ENCODE results near the gene HGS. TPM values are rescaled to one million over a fixed set of nuclear protein-coding genes. Genes with fewer than 3 reads are reported as not detected.

The HGS gene
- total and polyA plus RNA-seq, 2 of the 13 experiments (the other 11 are each of a cell fraction or from before 2014, with no cell fraction given), result 73.3 to 78.1 TPM

DNA sequence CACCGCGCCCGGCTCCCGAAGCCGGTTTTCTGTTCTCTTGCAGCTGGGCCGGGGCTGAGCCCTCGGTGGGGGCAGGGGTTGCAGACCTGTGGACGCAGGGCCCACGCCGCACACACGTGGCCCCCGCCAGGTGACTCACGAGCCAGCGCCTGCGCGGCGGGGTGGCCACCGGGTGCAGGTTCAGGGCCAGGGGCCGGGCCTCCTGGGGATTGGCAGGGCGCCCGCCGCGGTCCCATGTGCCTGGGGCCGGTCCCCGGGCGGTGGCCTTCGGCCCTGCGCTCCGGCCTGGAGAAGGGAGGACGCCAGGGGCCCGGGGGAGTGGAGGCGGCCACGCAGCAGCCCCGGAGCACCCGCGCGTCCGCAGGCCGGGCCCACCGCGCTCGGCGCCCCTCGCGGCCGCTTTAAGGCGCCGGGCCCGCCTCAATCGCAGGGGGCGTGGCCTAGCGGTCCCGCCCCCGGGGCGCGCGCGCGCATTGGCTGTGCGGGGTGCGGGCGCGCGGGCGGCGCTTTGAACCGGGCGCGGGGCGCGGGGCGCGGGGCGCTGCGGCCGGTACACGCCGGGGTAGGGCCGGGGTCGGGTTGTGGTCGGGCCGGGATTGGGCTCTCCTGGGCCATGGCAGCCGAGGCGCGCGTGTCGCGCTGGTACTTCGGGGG, 28.1 kb downstream of the HGS start, which contains the start of gene SLC25A10 (continued):
- TF ChIP-seq NRL (CRISPR knock-in tag; IDR thresholded peaks at IDR 0.05; ENCODE audit: borderline replicate concordance) (peak; percentile 96), NFKB2 (CRISPR knock-in tag; IDR thresholded peaks at IDR 0.05; ENCODE audit: borderline replicate concordance) (peak; percentile 100), ZNF430 (CRISPR knock-in tag; IDR thresholded peaks at IDR 0.05) (peak; percentile 99), ZNF619 (CRISPR knock-in tag; IDR thresholded peaks at IDR 0.05) (peak; percentile 88; the same call in 1 of the 2 replicates), ZNF296 (CRISPR knock-in tag; conservative IDR thresholded peaks at IDR 0.05) (peak; percentile 95), AHR (CRISPR knock-in tag; IDR thresholded peaks at IDR 0.05) (peak; percentile 99; the same call in 1 of the 2 replicates), KDM5A (IDR thresholded peaks at IDR 0.05; ENCODE audit: borderline replicate concordance, low read length) (no peak; the same call in none of the 2 replicates), MZF1 (CRISPR knock-in tag; IDR thresholded peaks at IDR 0.05; ENCODE audit: borderline replicate concordance) (peak; percentile 94; the same call in 1 of the 2 replicates), ZBTB20 (CRISPR knock-in tag; IDR thresholded peaks at IDR 0.05; ENCODE audit: borderline replicate concordance, low read depth) (peak; percentile 95), CENPT (CRISPR knock-in tag; IDR thresholded peaks at IDR 0.05; ENCODE audit: low read depth) (peak; percentile 98), ETV5 (CRISPR knock-in tag; IDR thresholded peaks at IDR 0.05; ENCODE audit: borderline replicate concordance) (peak; percentile 73), CENPX (CRISPR knock-in tag; IDR thresholded peaks at IDR 0.05) (no peak), ZNF382 (CRISPR knock-in tag; IDR thresholded peaks at IDR 0.05; ENCODE audit: borderline replicate concordance) (no peak), FUBP1 (CRISPR knock-in tag; IDR thresholded peaks at IDR 0.05; ENCODE audit: borderline replicate concordance) (no peak), ZSCAN31 (CRISPR knock-in tag; IDR thresholded peaks at IDR 0.05; ENCODE audit: low read depth) (peak; percentile 100), MIER3 (CRISPR knock-in tag; IDR thresholded peaks at IDR 0.05; ENCODE audit: borderline replicate concordance) (peak; percentile 98), ZNF451 (CRISPR knock-in tag; IDR thresholded peaks at IDR 0.05) (peak; percentile 98)
- TF ChIP-seq, protein P1, sequence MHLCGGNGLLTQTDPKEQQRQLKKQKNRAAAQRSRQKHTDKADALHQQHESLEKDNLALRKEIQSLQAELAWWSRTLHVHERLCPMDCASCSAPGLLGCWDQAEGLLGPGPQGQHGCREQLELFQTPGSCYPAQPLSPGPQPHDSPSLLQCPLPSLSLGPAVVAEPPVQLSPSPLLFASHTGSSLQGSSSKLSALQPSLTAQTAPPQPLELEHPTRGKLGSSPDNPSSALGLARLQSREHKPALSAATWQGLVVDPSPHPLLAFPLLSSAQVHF (CRISPR knock-in tag; IDR thresholded peaks at IDR 0.05), result peak; percentile 98
- TF ChIP-seq, protein P2, sequence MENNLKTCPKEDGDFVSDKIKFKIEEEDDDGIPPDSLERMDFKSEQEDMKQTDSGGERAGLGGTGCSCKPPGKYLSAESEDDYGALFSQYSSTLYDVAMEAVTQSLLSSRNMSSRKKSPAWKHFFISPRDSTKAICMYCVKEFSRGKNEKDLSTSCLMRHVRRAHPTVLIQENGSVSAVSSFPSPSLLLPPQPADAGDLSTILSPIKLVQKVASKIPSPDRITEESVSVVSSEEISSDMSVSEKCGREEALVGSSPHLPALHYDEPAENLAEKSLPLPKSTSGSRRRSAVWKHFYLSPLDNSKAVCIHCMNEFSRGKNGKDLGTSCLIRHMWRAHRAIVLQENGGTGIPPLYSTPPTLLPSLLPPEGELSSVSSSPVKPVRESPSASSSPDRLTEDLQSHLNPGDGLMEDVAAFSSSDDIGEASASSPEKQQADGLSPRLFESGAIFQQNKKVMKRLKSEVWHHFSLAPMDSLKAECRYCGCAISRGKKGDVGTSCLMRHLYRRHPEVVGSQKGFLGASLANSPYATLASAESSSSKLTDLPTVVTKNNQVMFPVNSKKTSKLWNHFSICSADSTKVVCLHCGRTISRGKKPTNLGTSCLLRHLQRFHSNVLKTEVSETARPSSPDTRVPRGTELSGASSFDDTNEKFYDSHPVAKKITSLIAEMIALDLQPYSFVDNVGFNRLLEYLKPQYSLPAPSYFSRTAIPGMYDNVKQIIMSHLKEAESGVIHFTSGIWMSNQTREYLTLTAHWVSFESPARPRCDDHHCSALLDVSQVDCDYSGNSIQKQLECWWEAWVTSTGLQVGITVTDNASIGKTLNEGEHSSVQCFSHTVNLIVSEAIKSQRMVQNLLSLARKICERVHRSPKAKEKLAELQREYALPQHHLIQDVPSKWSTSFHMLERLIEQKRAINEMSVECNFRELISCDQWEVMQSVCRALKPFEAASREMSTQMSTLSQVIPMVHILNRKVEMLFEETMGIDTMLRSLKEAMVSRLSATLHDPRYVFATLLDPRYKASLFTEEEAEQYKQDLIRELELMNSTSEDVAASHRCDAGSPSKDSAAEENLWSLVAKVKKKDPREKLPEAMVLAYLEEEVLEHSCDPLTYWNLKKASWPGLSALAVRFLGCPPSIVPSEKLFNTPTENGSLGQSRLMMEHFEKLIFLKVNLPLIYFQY (CRISPR knock-in tag; IDR thresholded peaks at IDR 0.05; ENCODE audit: borderline replicate concordance), result peak; percentile 98
